Cerebellar cortex (tissue), 1 donor: ENCODE data around the gene OXCT2.
"Not testable (repeated sequence)": the region's sequence is repeated elsewhere in the genome, so short reads cannot be mapped to it uniquely, and the experiment has no call there.

ENCODE experiments used
- DNase-seq: peaks from one replicate; pipeline ENCODE4 v3.0.0-alpha.2; 2015; ENCODE audit warnings: low spot score

The OXCT2 gene

GRCh38 chr1:39787468-39787867 is 16.3 kb upstream of the OXCT2 start:
- DNase-seq, result no peak

- not testable (repeated sequence) for DNase-seq
These were observed 15.9 kb upstream of the OXCT2 start for GRCh38 chr1:39787108-39787375.

- DNase-seq, result not testable (repeated sequence)
These were observed 15.4 kb upstream of the OXCT2 start for GRCh38 chr1:39786303-39787107.

GRCh38 chr1:39782685-39783084 is 11.5 kb upstream of the OXCT2 start:
- DNase-seq, result not testable (repeated sequence)

- DNase-seq, result no peak
These were observed 11.0 kb upstream of the OXCT2 start for GRCh38 chr1:39782103-39782502.

GRCh38 chr1:39781349-39781715 is 10.2 kb upstream of the OXCT2 start:
- no peak for DNase-seq

- DNase-seq, result no peak
These were observed 8.7 kb upstream of the OXCT2 start for GRCh38 chr1:39779821-39780220.

GRCh38 chr1:39779137-39779536 is 8.0 kb upstream of the OXCT2 start:
- no peak for DNase-seq

GRCh38 chr1:39778463-39779099 is 7.4 kb upstream of the OXCT2 start:
- not testable (repeated sequence) for DNase-seq

GRCh38 chr1:39777896-39778295 is 6.7 kb upstream of the OXCT2 start:
- DNase-seq, result not testable (repeated sequence)

- no peak for DNase-seq
These were observed 6.2 kb upstream of the OXCT2 start for GRCh38 chr1:39777306-39777705.

- no peak for DNase-seq
These were observed 5.7 kb upstream of the OXCT2 start for GRCh38 chr1:39776886-39777285.

GRCh38 chr1:39776400-39776713 is 5.2 kb upstream of the OXCT2 start:
- DNase-seq, result no peak

GRCh38 chr1:39775676-39776399 is 4.7 kb upstream of the OXCT2 start:
- DNase-seq, result not testable (repeated sequence)

GRCh38 chr1:39775141-39775540 is 4.0 kb upstream of the OXCT2 start:
- not testable (repeated sequence) for DNase-seq

- not testable (repeated sequence) for DNase-seq
These were observed 2.3 kb upstream of the OXCT2 start for GRCh38 chr1:39773369-39773979.

GRCh38 chr1:39770100-39771021 is 787 bp downstream of the OXCT2 start:
- DNase-seq, result not testable (repeated sequence)

- DNase-seq, result not testable (repeated sequence)
These were observed 1.6 kb downstream of the OXCT2 start for GRCh38 chr1:39769502-39769901.

- DNase-seq, result not testable (repeated sequence)
These were observed 4.7 kb downstream of the OXCT2 start for GRCh38 chr1:39766466-39766865.

GRCh38 chr1:39764512-39764911 is 6.6 kb downstream of the OXCT2 start:
- not testable (repeated sequence) for DNase-seq

- not testable (repeated sequence) for DNase-seq
These were observed 7.4 kb downstream of the OXCT2 start for GRCh38 chr1:39763619-39764374.
